Putamen (tissue), 1 donor: ENCODE measurements around the gene TBC1D3H.
"Not testable (repeated sequence)": the region's sequence is repeated elsewhere in the genome, so short reads cannot be mapped to it uniquely, and the experiment has no call there.

Source experiments
- DNase-seq: peaks from one replicate; pipeline ENCODE4 v3.0.0-alpha.2; 2016; ENCODE audit warnings: low spot score

Gene TBC1D3H

GRCh38 chr17:36388385-36389245 is at the start of gene TBC1D3H:
Gene TBC1D3H, minus strand, starts transcription at chr17:36388435. Its CDS starts 1,540 bp downstream, at chr17:36386895.
- not testable (repeated sequence) for DNase-seq

- not testable (repeated sequence) for DNase-seq
Observed at GRCh38 chr17:36428891-36429290, 40.7 kb upstream of the TBC1D3H start.

GRCh38 chr17:36415180-36415941 is 27.1 kb upstream of the TBC1D3H start:
- DNase-seq = not testable (repeated sequence)

GRCh38 chr17:36390943-36391645 is 2.9 kb upstream of the TBC1D3H start:
- DNase-seq = not testable (repeated sequence)

GRCh38 chr17:36375938-36376337 is 12.3 kb downstream of the TBC1D3H start:
- DNase-seq = not testable (repeated sequence)

GRCh38 chr17:36362496-36362895 is 25.7 kb downstream of the TBC1D3H start:
- not testable (repeated sequence) for DNase-seq
